ENCODE measurements around the gene GAMT. TPM values are rescaled to one million over a fixed set of nuclear protein-coding genes. Genes with fewer than 3 reads are reported as not detected.

Gene GAMT
- total RNA-seq, 1 donor from 2014 or later = 8.8 TPM

DNA sequence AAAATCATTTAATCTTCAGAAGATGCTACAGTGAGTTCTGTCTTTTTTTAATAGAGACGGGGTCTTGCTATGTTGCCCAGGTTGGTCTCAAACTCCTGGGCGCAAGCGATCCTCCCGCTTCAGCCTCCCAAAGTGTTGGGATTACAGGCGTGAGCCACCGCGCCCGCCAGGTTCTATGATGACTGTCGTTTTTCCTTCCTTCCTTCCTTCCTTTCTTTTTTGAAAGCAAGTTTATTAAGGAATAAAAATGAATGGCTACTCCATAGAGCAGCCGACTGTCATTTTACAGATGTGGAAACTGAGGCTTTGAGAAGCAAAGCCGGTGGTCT is 511 bp upstream of the GAMT start:
- H3K27me3 Mint-ChIP-seq = peaks cover 6% of the 10 kb centered on the region
- POLR2A ChIA-PET = no interaction called here

DNA sequence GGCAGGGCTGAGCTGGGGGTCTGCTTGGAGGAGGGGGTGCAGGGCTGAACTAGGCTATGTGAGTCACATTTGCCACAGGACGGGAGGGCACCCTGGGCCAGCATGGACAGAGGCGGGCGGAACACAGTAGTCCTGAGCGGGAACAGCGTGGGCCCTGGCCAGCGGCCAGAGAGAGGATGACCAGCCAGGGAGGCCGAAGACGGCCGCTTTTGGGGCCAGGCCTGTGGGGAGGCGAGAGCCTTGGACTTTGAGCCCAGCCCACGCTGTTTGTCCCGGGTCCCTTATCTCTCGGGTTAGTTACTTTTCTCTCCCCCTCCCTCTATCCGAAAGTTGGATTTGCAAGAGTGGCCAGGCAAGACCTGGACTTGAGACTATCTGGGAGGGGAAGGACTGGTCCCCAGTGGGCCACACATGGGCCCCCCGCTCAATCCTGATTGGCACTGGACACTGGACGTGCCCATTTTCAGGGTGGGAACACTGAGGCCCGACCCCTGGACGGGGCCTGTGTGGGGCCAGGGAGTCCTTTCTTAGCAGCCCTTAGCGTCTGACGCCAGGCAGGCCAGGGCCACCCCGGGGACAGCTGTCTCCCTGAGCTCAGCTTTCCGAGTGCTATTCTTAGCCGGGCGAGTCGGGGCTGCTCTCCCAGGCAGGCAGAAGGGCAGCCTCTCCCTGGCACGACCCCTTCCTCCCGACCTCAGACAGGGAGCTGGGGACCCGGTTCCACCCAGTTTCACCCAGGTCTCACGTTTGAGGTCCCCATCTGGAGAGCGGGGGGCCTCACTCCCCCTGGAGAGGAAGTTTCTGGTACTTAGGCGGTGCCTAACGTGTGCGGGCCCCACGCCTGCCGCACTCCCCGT is 833 bp downstream of the GAMT start:
- no peak overlapping the region for H3K27ac Mint-ChIP-seq
- CTCF ChIA-PET = no interaction called here
- no peaks in the 10 kb centered on the region for H3K36me3 Mint-ChIP-seq (ENCODE audit: low read depth)
- intact Hi-C loops (cut with micrococcal nuclease) = loop anchor here (10.0 kb wide), 1 partner anchor 716 kb away; no protein-coding TSS in a partner anchor
- no peaks in the 10 kb centered on the region for H3K9me3 Mint-ChIP-seq
- TF ChIP-seq, protein P1, sequence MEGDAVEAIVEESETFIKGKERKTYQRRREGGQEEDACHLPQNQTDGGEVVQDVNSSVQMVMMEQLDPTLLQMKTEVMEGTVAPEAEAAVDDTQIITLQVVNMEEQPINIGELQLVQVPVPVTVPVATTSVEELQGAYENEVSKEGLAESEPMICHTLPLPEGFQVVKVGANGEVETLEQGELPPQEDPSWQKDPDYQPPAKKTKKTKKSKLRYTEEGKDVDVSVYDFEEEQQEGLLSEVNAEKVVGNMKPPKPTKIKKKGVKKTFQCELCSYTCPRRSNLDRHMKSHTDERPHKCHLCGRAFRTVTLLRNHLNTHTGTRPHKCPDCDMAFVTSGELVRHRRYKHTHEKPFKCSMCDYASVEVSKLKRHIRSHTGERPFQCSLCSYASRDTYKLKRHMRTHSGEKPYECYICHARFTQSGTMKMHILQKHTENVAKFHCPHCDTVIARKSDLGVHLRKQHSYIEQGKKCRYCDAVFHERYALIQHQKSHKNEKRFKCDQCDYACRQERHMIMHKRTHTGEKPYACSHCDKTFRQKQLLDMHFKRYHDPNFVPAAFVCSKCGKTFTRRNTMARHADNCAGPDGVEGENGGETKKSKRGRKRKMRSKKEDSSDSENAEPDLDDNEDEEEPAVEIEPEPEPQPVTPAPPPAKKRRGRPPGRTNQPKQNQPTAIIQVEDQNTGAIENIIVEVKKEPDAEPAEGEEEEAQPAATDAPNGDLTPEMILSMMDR (IDR thresholded peaks at IDR 0.05) = no peak
- H3K4me1 Mint-ChIP-seq = peaks cover 13% of the 10 kb centered on the region
- DNase-seq (no peak), ATAC-seq (ENCODE audit: low read depth) (peak; percentile 32)
- POLR2A ChIA-PET = interaction anchor here (1.1 kb wide), 1 partner anchor 17 kb away, joined by 3 read pairs; no protein-coding TSS in a partner anchor
- peak overlapping the region; percentile 66 for H3K4me3 Mint-ChIP-seq
- peaks cover 6% of the 10 kb centered on the region for H3K27me3 Mint-ChIP-seq

More for the DNA sequence above, 511 bp upstream of the GAMT start:
- H3K9me3 Mint-ChIP-seq = no peaks in the 10 kb centered on the region
- H3K36me3 Mint-ChIP-seq (ENCODE audit: low read depth) = no peaks in the 10 kb centered on the region
- no peak overlapping the region for H3K27ac Mint-ChIP-seq
- ATAC-seq (ENCODE audit: low read depth) (no peak), DNase-seq (no peak)
- peak overlapping the region; percentile 64 for H3K4me3 Mint-ChIP-seq
- CTCF ChIA-PET = no interaction called here
- peaks cover 20% of the 10 kb centered on the region for H3K4me1 Mint-ChIP-seq
- TF ChIP-seq, protein P1 (IDR thresholded peaks at IDR 0.05) = no peak
- intact Hi-C loops (cut with micrococcal nuclease) = loop anchor here (10.0 kb wide), 1 partner anchor 717 kb away; no protein-coding TSS in a partner anchor

DNA sequence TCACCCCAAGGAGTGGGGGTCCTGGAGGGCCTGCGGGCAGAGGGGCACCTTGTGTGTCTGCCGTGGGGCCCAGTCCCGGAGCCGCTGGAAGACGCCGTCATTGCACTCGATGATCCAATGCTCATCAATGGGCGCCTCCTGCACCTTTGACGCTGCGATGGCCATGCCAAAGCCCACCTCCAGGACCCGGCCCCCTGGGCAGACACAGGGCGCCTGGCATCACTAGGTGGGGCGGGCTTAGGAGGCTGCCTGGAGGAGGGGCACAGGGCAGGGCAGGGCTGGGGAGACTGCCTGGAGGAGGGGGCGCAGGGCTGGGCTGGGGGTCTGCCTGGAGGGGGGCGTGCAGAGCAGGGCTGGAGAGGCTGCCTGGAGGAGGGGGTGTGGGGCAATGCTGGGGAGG is 1.6 kb downstream of the GAMT start:
- Mint-ChIP-seq H3K4me3 (no peak overlapping the region), H3K9me3 (no peaks in the 10 kb centered on the region), H3K27me3 (peaks cover 6% of the 10 kb centered on the region), H3K27ac (no peak overlapping the region), H3K36me3 (ENCODE audit: low read depth) (no peaks in the 10 kb centered on the region), H3K4me1 (peaks cover 13% of the 10 kb centered on the region)
- ChIA-PET CTCF (no interaction called here), POLR2A (no interaction called here)
- intact Hi-C loops (cut with micrococcal nuclease) = loop anchor here (10.0 kb wide), 1 partner anchor 715 kb away; no protein-coding TSS in a partner anchor
- no peak for DNase-seq
- no peak for ATAC-seq (ENCODE audit: low read depth)
- TF ChIP-seq, protein P1 (IDR thresholded peaks at IDR 0.05) = no peak

DNA sequence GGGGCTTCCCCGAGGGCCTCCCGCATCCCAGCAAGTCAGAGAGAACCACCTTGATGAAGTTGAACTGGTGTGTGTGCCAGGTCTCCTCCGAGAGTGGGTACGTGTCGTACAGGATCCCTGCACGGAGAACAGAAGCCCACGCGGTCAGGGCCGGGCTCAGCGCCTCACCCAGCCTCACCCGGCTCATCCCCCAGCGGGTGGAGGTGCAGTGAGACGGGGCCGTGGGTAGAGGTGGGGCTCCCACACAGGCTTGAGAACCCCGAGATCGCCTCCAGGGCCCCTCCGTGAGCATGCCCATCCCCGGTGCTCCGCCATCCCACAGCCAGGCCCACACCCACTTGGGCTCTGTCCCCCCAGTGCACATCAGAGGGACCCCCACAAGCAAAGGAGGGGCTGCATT is 2.3 kb downstream of the GAMT start:
- ATAC-seq (ENCODE audit: low read depth) (no peak), DNase-seq (no peak)
- no peak overlapping the region for H3K4me3 Mint-ChIP-seq
- TF ChIP-seq, protein P1 (IDR thresholded peaks at IDR 0.05) = no peak
- H3K9me3 Mint-ChIP-seq = no peaks in the 10 kb centered on the region
- peaks cover 13% of the 10 kb centered on the region for H3K4me1 Mint-ChIP-seq
- peaks cover 6% of the 10 kb centered on the region for H3K27me3 Mint-ChIP-seq
- ChIA-PET POLR2A (no interaction called here), CTCF (no interaction called here)
- H3K36me3 Mint-ChIP-seq (ENCODE audit: low read depth) = peaks cover 3% of the 10 kb centered on the region
- intact Hi-C loops (cut with micrococcal nuclease) = no loop called here
- no peak overlapping the region for H3K27ac Mint-ChIP-seq

DNA sequence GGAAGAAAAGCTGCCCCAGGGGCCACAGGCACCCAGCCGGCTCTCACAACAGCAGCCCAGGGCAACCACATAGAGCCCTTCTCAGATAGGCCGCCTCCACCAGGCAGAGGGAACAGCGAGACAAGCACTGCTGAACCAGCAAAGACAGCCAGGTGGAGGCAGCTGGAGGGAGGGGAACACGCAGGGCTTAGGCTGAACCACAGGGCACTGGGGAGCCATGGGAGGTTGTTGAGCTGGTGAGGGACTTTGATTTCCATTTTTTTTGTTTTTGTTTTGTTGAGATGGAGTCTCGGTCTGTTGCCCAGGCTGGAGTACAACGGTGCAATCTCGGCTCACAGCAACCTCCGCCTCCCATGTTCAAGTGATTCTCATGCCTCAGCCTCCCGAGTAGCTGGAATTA is 3.5 kb downstream of the GAMT start:
- no peak overlapping the region for H3K4me3 Mint-ChIP-seq
- peaks cover 3% of the 10 kb centered on the region for H3K27me3 Mint-ChIP-seq
- peaks cover 10% of the 10 kb centered on the region for H3K4me1 Mint-ChIP-seq
- intact Hi-C loops (cut with micrococcal nuclease) = no loop called here
- no peak overlapping the region for H3K27ac Mint-ChIP-seq
- peaks cover 8% of the 10 kb centered on the region for H3K36me3 Mint-ChIP-seq (ENCODE audit: low read depth)
- CTCF ChIA-PET = no interaction called here
- no peaks in the 10 kb centered on the region for H3K9me3 Mint-ChIP-seq
- POLR2A ChIA-PET = interaction anchor here (1.1 kb wide), 1 partner anchor 12 kb away, joined by 6 read pairs; no protein-coding TSS in a partner anchor
- TF ChIP-seq, protein P1 (IDR thresholded peaks at IDR 0.05) = no peak
- ATAC-seq (ENCODE audit: low read depth) (no peak), DNase-seq (no peak)
